ENCODE data around the gene KL. TPM values are rescaled to one million over a fixed set of nuclear protein-coding genes. Genes with fewer than 3 reads are reported as not detected.
A peak's percentile ranks its signal among the peaks of the same experiment; 100 is the strongest.

Gene KL
- total RNA-seq, 2 experiments from 2014 or later, result 0.35 to 0.37 TPM

DNA sequence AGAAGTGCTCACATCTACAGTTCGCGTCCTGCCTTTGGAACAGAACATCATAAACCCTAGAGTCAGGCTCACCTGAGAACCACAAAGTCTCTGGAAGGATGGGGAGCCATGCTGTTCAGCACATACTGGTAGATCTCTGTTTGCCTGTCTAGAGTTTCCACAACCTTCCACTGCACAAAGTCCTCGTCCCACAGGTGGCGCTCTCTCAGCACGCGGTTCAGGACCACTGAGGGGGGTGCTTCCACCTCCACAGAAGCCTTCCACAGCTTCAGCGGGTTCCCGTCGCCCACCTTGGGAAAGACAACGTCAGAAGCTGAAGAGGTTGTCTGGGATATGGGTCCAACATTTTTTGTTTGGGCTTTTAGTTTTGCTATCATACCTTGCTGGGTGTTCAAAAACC, 93.6 kb downstream of the KL start:
- Mint-ChIP-seq H3K4me1 (no peaks in the 10 kb centered on the region), H3K27ac (no peak overlapping the region), H3K9me3 (ENCODE audit: low read depth) (no peaks in the 10 kb centered on the region), H3K27me3 (peaks cover 10% of the 10 kb centered on the region), H3K4me3 (no peak overlapping the region), H3K36me3 (ENCODE audit: low read depth) (no peaks in the 10 kb centered on the region)
- intact Hi-C loops (cut with DNase I, micrococcal nuclease), result no loop called here
- ChIA-PET POLR2A (no interaction called here), CTCF (no interaction called here)
- ATAC-seq (no peak), DNase-seq (peak; percentile 9)

GRCh38 chr13:33110386-33110712, 94.1 kb downstream of the KL start:
- Mint-ChIP-seq H3K9me3 (ENCODE audit: low read depth) (no peaks in the 10 kb centered on the region), H3K4me1 (no peaks in the 10 kb centered on the region), H3K27ac (no peak overlapping the region), H3K36me3 (ENCODE audit: low read depth) (no peaks in the 10 kb centered on the region), H3K4me3 (no peak overlapping the region), H3K27me3 (peaks cover 10% of the 10 kb centered on the region)
- ATAC-seq (no peak), DNase-seq (no peak)
- CTCF ChIA-PET, result no interaction called here
- intact Hi-C loops (cut with DNase I, micrococcal nuclease), result no loop called here
- POLR2A ChIA-PET, result no interaction called here

GRCh38 chr13:33110713-33111413, 94.6 kb downstream of the KL start:
- POLR2A ChIA-PET, result interaction anchor here (0.7 kb wide), 1 partner anchor 180 kb away, joined by 3 read pairs; no protein-coding TSS in a partner anchor
- Mint-ChIP-seq H3K4me3 (no peak overlapping the region), H3K27me3 (peaks cover 7% of the 10 kb centered on the region)

GRCh38 chr13:33111414-33112110, 95.3 kb downstream of the KL start:
- Mint-ChIP-seq H3K9me3 (ENCODE audit: low read depth) (no peaks in the 10 kb centered on the region), H3K27me3 (peaks cover 3% of the 10 kb centered on the region), H3K4me3 (no peak overlapping the region), H3K4me1 (no peaks in the 10 kb centered on the region), H3K36me3 (ENCODE audit: low read depth) (no peaks in the 10 kb centered on the region), H3K27ac (no peak overlapping the region)
- POLR2A ChIA-PET, result interaction anchor here (0.7 kb wide), 1 partner anchor 179 kb away, joined by 3 read pairs; no protein-coding TSS in a partner anchor
- DNase-seq, result no peak
- intact Hi-C loops (cut with DNase I, micrococcal nuclease), result no loop called here
- no peak for ATAC-seq
- CTCF ChIA-PET, result interaction anchor here (0.7 to 1.1 kb wide), 3 partner anchors 11 to 37 kb away, joined by 3 read pairs; no protein-coding TSS in a partner anchor

More at GRCh38 chr13:33110713-33111413, 94.6 kb downstream of the KL start:
- CTCF ChIA-PET, result interaction anchor here (0.7 to 1.1 kb wide), 3 partner anchors 11 to 37 kb away, joined by 3 read pairs; no protein-coding TSS in a partner anchor
- no peak overlapping the region for H3K27ac Mint-ChIP-seq
- ATAC-seq (no peak), DNase-seq (no peak)
- no peaks in the 10 kb centered on the region for H3K36me3 Mint-ChIP-seq (ENCODE audit: low read depth)
- H3K4me1 Mint-ChIP-seq, result no peaks in the 10 kb centered on the region
- intact Hi-C loops (cut with DNase I, micrococcal nuclease), result no loop called here
- H3K9me3 Mint-ChIP-seq (ENCODE audit: low read depth), result no peaks in the 10 kb centered on the region

DNA sequence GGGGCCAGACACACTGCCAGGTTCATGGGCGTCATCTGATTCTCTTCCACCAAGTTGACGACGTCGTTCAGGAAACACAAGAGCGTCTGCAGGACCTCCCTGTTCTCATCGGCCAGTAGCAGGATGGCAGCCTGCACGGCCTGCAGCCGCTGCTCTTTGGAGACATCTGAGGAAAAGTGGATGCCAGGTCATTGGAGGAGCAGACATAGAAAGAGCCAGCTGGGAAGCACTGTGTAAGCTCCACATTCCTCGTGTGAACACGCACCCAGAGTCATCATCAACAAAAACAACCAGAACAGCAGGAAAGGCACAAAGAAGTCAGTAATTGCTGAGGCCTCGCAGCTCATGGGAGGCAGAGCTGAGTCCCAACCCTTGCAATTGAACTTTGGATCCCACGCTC, 96.5 kb downstream of the KL start:
- no peaks in the 10 kb centered on the region for H3K9me3 Mint-ChIP-seq (ENCODE audit: low read depth)
- no peak for DNase-seq
- no peak for ATAC-seq
- peaks cover 2% of the 10 kb centered on the region for H3K27me3 Mint-ChIP-seq
- no peak overlapping the region for H3K27ac Mint-ChIP-seq
- no peaks in the 10 kb centered on the region for H3K36me3 Mint-ChIP-seq (ENCODE audit: low read depth)
- no peak overlapping the region for H3K4me3 Mint-ChIP-seq
- POLR2A ChIA-PET, result interaction anchor here (0.6 kb wide), 1 partner anchor 19 kb away, joined by 3 read pairs; no protein-coding TSS in a partner anchor
- intact Hi-C loops (cut with DNase I, micrococcal nuclease), result no loop called here
- CTCF ChIA-PET, result no interaction called here
- H3K4me1 Mint-ChIP-seq, result no peaks in the 10 kb centered on the region

DNA sequence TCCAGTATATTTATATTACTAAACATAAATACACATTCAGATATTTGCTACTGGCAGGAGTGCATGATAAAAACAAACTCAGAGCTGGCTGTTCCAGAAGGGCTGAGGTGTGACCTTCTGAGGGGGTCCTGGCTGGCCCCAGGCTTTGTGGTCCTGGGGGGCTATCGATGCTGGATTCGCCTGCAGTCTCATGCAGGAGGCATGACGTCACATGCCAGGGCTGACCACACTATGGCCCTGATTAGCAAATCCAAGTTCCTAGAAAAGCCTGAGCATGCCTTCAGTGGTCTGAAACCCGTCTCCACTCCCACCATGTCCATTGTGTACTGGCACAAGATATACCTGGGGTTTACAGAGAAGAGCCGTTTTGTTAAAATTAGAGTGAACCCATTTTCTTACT, 97.9 kb downstream of the KL start:
- peaks cover 3% of the 10 kb centered on the region for H3K27me3 Mint-ChIP-seq
- H3K36me3 Mint-ChIP-seq (ENCODE audit: low read depth), result no peaks in the 10 kb centered on the region
- no peak for ATAC-seq
- H3K9me3 Mint-ChIP-seq (ENCODE audit: low read depth), result no peaks in the 10 kb centered on the region
- intact Hi-C loops (cut with DNase I, micrococcal nuclease), result no loop called here
- no peak for DNase-seq
- no peak overlapping the region for H3K4me3 Mint-ChIP-seq
- CTCF ChIA-PET, result no interaction called here
- POLR2A ChIA-PET, result no interaction called here
- H3K4me1 Mint-ChIP-seq, result no peaks in the 10 kb centered on the region
- H3K27ac Mint-ChIP-seq, result no peak overlapping the region

DNA sequence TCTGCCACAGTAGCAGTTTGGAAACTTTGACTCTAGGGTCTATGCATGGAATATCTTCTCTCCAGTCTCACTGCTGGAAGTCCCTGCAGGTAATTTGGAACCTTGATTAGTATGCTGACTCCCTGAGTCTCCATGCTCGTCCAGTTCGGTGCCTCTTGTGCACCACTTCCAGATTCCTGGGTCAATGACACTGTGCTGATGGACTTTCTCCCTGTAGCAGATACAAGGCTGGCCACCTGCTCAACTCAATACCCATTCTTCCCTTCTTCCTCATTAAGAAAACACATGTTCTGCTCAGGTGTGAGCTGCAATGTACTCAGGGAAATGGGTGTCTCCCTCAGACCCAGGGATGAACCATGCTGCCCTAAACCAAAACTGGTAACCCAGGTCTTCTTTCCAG, 99.1 kb downstream of the KL start:
- intact Hi-C loops (cut with DNase I, micrococcal nuclease), result no loop called here
- Mint-ChIP-seq H3K36me3 (ENCODE audit: low read depth) (no peaks in the 10 kb centered on the region), H3K4me1 (no peaks in the 10 kb centered on the region), H3K9me3 (ENCODE audit: low read depth) (no peaks in the 10 kb centered on the region), H3K27me3 (peaks cover 3% of the 10 kb centered on the region), H3K4me3 (no peak overlapping the region), H3K27ac (no peak overlapping the region)
- ATAC-seq, result no peak
- DNase-seq, result no peak
- ChIA-PET CTCF (no interaction called here), POLR2A (no interaction called here)

Measured in activated CD4-positive, alpha-beta T cell treated with anti-CD3 and anti-CD28 coated beads for 36 hours (primary cell).